HG03378 (cell line): ENCODE results near the gene CDH16.
"Not testable (repeated sequence)": the region's sequence is repeated elsewhere in the genome, so short reads cannot be mapped to it uniquely, and the experiment has no call there.

Source experiments
- ATAC-seq: cut with Tn5 transposase; IDR thresholded peaks from one replicate; pipeline ENCODE4 v1.9.1; 2021; ENCODE audit warnings: mild to moderate bottlenecking, moderate library complexity; ENCODE audit not compliant: unreplicated experiment

CDH16 gene

DNA sequence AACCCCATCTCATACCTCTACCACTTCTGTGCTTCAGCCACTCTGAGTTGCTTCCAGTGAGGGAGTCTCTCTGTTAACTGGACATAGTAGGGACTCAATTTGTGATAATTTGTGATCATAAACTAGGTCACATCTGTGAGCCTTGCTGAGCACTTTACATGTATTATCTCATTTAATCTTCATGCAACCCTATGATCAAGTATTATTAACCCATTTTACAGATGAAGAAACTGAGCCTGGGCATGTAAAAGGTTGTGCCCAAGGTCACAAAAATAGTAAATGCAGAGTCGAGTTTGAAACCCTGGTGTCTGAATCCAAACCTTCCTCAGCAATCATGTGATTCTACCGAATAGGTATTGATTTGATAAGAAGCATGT is 19.8 kb downstream of the CDH16 start:
- no peak for ATAC-seq

DNA sequence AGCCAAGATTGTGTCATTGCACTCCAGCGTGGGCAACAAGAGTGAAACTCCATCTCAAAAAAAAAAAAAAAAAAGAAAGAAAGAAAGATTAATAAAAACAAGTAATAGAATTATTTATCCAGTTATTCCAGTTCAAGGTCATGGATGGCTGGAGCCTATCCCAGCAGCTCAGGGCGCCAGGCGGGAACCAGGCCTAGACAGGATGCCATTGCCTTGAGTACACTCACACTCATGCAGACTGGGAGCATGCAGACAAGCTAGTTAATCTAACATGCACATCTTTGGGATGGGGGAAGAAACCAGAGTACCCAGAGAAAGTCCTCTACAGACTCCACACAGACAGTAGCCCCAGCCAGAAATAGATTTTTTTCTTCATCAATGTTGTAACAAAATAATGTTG is 20.5 kb downstream of the CDH16 start:
- no peak for ATAC-seq

DNA sequence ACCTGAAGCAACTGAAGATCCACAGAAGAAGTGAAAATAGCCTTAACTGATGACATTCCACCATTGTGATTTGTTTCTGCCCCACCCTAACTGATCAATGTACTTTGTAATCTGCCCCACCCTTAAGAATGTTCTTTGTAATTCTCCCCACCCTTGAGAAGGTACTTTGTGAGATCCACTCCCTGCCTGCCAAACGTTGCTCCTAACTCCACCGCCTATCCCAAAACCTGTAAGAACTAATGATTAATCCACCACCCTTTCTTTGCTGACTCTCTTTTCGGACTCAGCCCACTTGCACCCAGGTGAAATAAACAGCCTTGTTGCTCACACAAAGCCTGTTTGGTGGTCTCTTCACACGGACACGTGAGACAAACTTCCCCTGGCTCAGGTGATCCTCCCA is 22.0 kb downstream of the CDH16 start:
- ATAC-seq = not testable (repeated sequence)

DNA sequence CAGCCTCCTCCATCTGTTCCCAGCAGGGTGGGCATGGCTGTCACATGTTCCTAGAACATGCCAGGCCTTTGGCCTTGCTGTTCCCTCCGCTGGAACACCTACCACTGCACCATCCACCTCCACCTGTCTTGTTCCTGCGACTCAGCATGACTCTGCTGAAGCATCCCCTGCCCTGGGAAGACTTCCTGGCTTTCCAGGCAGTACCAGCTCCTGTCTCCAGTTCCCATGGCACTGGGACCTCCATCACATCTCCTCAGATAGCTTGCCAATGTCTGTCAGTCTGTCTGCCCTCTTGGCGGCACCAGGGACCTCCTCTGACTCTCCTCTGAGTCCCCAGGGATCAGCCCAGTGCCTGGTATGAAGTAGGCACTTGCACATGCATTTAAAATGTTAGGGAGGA is 22.7 kb downstream of the CDH16 start:
- ATAC-seq = no peak

DNA sequence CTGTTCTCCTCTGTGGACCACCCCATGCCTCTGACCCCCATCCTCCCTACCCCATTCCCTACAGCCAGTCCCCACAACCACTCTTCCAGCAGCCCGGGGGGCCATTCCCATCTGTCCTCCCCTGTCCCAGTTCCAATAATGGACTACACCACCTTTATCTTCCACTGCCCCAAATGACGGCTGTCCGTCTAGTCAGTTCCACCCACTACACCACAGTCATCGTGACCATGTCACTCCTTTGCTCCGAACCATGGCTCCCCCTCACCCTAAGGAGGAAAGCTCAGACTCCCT is 23.1 kb downstream of the CDH16 start:
- no peak for ATAC-seq

DNA sequence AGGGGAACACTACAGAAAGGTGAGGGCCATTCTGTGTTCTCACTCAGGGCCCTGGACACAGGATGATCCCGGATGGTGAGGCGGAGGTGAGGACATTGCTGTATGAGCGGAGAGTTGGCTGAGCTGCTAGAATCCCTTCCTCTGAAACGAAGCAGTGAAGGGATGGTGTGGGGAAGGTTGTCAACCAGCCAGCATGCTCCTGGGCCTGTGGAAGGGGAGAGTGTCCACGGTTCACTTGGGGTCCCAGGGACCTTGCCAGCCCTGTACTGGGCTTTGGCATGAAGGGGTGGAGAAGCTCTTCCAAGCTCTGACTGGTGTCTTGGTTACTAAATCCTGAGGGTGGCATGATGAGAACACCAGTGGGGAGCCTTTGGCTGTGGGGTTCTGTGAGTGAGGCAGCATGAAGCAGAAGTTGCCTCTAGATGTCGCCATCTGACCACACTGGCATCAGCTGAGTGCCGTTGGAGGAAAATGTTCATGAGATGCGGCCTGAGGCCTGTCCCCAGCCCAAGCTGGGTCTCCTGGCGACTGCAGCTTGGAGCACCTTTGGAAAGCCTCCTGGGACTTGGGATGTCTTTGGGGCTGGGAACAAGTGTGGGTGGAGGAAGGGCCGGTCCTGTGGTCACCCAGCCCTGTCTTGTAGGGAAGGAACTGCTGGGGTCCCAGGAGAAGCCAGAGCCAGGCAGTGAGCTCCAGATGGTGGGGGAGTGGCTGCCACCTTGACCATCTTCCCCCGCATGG is 23.6 kb downstream of the CDH16 start:
- ATAC-seq = no peak

DNA sequence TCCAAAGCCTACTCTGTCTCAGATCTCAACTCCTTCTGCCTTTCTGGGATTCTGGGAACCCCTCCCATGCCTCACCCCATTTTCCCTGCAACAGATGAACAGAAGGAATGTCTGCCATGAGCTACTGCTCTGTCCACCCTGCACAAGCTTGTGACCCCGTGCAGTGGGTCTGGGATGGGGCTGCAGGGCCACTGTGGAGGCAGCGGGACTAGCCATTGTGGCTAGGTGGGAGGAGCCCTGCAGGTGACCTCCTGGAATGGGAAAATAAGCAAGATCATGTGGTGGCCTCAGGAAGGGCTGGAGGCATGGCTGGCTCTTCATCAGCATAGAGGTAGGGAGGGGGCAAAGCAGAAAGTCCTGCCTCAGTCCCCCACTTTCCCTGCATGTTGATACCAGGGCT is 24.6 kb downstream of the CDH16 start:
- no peak for ATAC-seq

DNA sequence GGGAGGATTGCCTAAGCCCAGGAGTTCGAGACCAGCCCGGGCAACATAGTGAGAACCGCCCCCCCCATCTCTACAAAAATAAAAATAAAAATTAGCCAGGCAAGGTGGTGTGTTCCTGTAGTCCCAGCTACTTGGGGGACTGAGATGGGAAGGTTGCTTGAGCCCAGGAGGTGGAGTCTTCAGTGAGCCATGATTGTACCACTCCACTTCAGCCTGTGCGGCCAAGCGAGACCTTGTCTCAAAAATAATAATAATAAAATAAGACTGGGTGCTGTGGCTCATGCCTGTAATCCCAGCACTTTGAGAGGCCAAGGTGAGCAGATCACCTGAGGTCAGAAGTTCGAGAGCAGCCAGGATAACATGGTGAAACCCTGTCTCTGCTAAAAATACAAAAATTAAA is 26.9 kb downstream of the CDH16 start:
- ATAC-seq = no peak

DNA sequence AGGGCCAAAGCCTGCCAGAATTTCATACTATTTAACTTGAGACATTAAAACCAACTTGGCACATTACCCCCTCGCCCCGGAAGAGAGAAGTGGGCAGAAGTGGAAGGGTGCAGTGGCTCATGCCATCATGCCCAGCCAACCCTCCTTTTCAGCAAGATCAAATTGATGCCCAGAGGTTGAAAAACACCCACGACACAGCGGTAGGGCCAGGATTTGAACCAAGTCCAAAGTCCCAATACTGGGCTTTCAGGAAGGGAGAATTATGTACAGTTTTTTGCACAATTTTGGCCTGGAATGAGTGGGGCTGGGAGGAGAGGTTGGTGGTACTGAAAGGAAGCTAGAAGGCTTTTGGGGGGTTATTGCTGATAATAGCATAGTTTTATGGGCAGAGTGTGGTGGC is 27.3 kb downstream of the CDH16 start:
- no peak for ATAC-seq

DNA sequence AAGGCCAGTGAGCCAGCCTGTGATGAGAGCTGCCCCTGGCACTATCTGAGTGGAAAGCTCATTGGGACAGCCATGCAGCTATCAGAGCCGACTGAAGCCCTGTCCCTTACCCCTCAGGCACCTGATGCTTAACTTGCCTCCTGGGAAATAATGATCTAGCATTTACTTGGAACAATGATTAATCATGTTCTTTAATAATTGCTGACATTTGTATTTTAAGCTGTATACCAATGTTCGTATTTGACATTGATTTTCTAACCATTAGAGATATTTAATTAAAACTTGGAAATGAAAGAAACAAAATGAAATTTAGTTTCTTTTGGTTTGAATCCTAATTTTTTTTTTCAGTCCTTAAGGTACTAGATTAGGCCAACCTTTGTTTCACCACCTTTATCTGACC is 27.9 kb downstream of the CDH16 start:
- no peak for ATAC-seq

DNA sequence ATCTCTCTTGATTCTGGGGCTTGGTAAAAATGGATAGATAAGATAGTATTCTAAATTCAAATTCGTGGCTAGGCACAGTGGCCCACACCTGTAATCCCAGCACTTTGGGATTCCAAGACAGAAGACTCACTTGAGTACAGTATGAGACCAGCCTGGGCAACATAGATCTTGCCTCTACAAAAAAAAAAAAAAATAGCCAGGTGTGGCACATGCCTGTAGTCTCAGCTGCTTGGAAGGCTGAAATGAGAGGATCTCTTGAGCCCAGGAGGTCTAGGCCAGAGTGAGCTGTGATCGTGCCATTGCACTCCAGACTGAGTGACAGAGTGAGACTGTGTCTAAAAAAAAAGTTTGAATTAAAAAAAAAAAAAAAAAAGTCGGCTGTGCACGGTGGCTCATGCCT is 29.1 kb downstream of the CDH16 start:
- no peak for ATAC-seq

DNA sequence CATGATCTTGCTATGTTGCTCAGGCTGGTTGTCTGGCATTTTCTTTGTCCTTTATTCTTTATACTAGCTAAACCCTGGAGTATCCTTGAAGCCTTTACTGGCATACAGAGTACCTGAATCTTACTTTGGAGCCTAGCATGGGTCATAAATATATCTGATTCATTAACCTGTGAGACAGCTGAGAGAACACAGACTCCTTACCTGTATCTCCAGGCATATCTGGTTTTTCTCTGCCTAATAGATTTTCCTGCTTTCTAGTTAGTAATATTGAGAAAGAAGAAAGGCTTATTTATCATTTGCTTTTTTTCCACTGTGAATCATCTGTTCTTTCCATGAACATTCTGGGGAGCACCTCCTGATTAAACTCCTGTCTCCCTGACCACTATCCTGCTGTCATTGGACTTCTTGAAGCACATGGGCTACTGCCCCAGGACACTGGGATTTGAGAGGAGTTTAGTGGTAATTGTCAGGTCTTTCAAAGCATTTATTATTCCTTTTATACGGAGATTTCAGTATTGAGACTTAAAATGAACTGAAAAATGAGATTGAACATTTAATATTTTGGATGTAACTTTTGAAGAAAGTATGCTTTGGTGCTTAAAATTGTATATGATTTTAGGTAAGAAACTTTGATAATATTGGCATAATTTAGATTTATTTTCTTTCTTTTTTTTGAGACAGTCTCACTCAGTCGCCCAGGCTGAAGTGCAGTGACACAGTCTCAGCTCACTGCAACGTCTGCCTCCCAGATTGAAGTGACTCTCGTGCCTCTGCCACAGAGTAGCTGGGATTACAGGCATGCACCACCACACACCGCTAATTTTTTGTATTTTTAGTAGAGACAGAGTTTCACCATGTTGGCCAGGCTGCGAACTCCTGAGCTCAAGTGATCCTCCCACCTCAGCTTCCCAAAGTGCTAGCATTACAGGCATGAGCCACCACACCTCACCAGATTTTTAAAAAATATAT is 29.8 kb downstream of the CDH16 start:
- ATAC-seq = no peak

DNA sequence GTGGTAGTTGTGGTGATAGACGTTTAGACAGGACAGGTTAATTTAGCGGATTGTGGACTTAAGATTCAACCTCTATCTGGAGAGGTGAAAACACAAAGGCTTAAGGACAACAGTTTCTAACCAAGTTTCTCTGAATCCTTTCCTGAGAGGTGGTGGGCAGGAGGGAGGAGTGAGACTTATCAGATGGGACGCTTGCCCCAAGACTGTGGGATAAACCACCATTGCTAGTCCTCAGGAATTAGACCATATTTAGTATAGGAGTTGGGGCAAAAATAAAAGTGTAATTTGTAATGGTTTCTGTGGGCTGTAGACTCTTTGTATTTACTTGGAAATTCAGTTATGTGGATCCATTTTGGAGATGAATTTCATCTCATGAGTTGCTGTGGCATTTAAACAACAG is 31.8 kb downstream of the CDH16 start:
- ATAC-seq = no peak

DNA sequence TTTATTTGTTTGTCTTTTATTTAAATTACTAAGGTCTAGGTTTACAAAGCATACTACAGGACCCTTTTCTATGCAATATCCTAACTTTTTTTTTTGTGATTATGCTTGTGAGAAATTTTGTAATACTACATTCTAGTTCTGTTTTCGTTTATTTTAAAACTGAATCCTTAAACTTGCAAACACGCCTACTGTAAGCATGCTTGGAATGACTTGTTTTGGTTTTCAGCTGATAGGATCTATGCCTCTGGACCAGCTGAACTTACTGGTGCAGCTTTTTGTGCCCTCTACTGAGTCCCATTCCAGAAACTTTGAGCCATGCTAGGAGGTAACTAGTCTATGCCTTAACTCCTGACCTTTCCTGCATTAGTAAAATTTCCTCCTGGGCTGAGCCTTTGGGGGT is 32.4 kb downstream of the CDH16 start:
- no peak for ATAC-seq

DNA sequence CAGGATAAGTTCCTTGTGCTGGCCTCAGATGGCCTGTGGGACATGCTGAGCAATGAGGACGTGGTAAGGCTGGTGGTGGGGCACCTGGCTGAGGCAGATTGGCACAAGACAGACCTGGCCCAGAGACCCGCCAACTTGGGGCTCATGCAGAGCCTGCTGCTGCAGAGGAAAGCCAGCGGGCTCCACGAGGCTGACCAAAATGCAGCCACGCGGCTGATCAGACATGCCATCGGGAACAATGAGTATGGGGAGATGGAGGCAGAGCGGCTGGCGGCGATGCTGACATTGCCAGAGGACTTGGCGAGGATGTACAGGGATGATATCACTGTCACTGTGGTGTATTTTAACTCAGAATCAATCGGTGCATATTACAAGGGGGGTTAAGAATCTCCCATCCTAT is 33.2 kb downstream of the CDH16 start:
- ATAC-seq = no peak

DNA sequence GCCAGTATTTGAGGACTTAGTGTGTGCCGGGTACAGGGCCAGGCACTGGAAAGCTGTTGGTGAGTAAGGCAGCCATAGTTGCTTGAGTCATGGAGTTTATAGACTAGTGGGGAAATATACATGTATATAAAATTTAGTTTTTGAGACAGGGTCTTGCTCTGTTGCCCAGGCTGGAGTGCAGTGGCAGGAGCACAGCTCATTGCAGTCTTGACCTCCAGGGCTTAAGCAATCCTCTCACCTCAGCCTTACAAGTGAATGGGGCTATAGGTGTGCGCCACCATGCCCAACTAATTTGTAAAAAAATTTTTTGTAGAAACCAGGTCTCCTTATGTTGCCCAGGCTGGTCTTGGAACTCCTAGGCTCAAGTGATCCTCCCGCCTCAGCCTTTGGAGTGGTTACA is 36.0 kb downstream of the CDH16 start:
- no peak for ATAC-seq

DNA sequence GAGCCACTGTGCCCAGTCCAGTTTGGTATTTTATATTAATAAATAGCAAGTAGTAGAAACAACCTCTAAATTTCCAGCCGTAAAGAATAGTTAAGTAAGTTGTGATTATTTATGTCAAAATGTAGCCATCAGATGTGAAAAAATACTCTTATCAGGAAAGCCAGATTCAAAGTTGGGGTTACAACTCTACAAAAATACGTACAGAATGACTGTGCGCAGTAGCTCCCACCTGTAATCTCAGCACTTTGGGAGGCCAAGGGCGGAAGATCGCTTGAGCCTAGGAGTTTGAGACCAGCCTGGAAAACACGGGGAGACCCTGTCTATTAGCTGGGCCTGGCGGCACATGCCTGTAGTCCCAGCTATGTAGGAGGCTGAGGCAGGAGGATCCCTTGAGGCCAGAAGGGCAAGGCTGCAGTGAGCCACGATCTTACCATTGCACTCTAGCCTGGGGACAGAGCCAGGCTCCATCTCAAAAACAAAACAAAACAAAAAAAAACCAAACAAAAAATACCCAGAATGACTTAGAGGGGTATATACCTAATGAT is 36.6 kb downstream of the CDH16 start:
- no peak for ATAC-seq

DNA sequence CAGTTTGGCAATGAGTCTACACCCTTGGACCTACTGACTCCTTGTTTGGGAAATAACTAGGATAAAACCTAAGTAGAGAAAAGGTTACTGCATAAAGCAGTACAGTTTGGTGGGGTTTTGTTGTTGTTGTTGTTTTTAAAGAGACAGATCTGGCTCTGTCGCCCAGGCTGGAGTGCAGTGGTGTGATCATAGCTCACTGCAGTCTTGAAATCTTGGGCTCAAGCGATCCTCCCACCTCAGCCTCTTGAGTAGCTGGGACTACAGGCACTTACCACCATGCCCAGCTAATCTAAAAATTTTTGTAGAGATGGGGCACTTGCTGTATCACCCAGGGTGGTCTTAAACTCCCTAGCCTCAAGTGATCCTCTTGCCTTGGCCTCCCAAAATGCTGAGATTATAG is 37.1 kb downstream of the CDH16 start:
- no peak for ATAC-seq

DNA sequence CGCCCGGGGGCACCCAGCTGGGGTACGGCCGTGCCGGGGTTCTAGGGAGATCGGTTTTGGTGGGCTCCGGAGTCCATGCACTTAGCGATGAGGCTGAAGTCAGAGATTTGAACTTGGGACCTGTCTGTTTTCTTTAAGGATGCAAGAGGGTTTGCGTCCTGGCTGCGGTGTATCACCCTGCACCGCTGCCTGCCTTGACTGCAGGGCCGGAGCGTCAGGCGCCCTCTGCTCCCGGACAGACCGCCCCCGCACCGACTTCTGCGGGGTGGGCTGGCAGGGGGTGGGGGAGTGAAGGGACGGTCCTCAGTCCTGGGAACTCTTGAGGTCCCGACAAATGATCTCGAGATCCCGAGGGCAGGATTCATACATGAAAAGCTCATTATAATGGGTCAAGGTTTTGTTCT is 37.7 kb downstream of the CDH16 start:
- no peak for ATAC-seq

DNA sequence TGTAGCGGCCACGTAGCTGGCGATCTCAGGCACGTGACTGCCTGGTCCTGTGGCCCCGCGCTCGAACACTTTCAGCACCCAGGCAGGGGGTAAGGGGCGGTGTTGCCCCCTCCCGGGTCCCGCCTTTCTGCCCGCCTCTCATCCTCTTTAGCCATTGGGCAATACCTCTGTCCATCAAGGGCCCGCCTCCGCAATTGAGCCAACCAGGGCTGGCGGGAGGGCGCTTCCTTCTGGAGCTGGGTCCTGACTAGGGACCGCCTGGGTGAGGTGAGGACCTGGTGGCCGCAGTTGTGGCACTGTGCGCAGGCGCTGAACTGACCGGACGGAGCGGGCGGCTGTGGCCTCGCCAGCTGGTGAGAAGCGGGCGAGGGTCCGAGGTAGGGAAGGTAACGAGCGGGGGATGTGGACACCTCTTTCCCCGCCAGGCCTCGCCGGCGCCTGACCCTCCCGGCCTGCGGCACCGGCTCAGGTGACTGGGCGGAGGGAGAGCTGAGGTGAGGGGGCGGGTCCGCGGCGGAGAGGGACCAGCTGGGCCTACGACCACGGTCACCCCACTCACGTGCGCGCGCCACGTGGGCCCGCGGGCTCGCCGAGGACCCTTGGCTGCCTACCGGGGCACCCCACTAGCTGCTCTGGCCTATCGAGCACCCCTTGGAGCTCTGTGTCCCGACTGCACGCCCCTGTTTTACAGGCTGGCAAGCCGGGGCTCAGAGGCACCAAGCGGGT is 38.2 kb downstream of the CDH16 start, which contains the start of gene PDP2:
Gene PDP2 (plus strand): TSS at position 228 of the 726 bp plus-strand sequence. CDS start 3,770 bp downstream, outside the sequence.
- peak; percentile 91 for ATAC-seq

DNA sequence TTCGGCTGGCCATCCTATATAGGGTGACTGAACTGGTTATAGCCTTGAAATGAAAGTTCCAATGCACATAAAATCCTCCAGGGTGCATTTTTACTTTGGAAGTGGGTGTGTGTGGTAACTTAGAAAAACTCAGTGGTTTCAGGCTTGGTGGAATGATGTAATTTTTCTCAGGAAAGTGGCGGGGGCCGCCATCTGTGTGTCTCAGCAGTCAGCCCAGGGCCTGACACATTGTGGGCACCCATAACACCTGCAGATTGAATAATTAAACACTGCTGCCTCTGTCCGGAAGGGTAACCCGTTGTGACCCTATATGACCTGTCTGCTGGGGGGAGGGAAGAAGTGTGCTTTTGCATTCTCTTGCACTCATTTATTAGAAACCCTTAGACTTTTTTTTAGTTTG is 40.6 kb downstream of the CDH16 start:
- ATAC-seq = peak; percentile 32
